Keratinocyte (primary cell): ENCODE data around the gene ANGPTL2. TPM values are rescaled to one million over a fixed set of nuclear protein-coding genes. Genes with fewer than 3 reads are reported as not detected.

Source experiments
- DNase-seq: peaks from one replicate; pipeline ENCODE4 v3.0.0-alpha.2; 2011; ENCODE audit warnings: low read depth, missing footprints, low spot score
- FAIRE-seq: peaks from 2 replicates; lab custom pipeline; 2011; peaks lifted over from hg19 to GRCh38; lab: Jason Lieb, UNC
- H2AFZ ChIP-seq: 2 replicates; pipeline ENCODE4 v1.6.0; 2012; ENCODE audit warnings: low read length, control low read depth, inconsistent platforms; ENCODE audit not compliant: control insufficient read depth
- H3K27ac ChIP-seq: 2 replicates; pipeline ENCODE4 v1.5.1; 2011; ENCODE audit warnings: low read length; ENCODE audit not compliant: control insufficient read depth, insufficient read depth
- H3K27me3 ChIP-seq: 3 replicates; pipeline ENCODE4 v1.6.0; 2011; ENCODE audit warnings: low read length; ENCODE audit not compliant: control insufficient read depth, insufficient read depth; ENCODE audit errors: extremely low read depth
- H3K36me3 ChIP-seq, 2 experiments: 2 replicates in 1 of 2; 3 replicates in 1 of 2; pipeline ENCODE4 v1.5.1; 2011; ENCODE audit warnings: low read length in 2 of 2, mild to moderate bottlenecking in 1 of 2; ENCODE audit not compliant: control insufficient read depth in 2 of 2, insufficient read depth in 2 of 2; ENCODE audit errors: extremely low read depth in 1 of 2
- H3K4me1 ChIP-seq: 3 replicates; pipeline ENCODE4 v1.5.1; 2011; ENCODE audit warnings: low read length; ENCODE audit not compliant: control insufficient read depth, insufficient read depth; ENCODE audit errors: extremely low read depth
- H3K4me2 ChIP-seq: 3 replicates; pipeline ENCODE4 v1.6.0; 2011; ENCODE audit warnings: low read depth, low read length; ENCODE audit not compliant: control insufficient read depth, insufficient read depth; ENCODE audit errors: extremely low read depth
- H3K4me3 ChIP-seq, 3 experiments: fragments of 200-600 bp in 1 of 3; sonication (generic) in 1 of 3; 2 replicates in 2 of 3; 3 replicates in 1 of 3; pipeline ENCODE4 v1.5.1; 2011 to 2016; ENCODE audit warnings: low read length in 3 of 3, mild to moderate bottlenecking in 3 of 3, control low read depth in 2 of 3, inconsistent platforms in 1 of 3, low read depth in 1 of 3, mixed read lengths in 1 of 3, mixed run types in 1 of 3, moderate library complexity in 1 of 3; ENCODE audit not compliant: control insufficient read depth in 2 of 3, insufficient read depth in 2 of 3; ENCODE audit errors: extremely low read depth in 1 of 3
- H3K79me2 ChIP-seq: 2 replicates; pipeline ENCODE4 v1.6.0; 2012; ENCODE audit warnings: low read length; ENCODE audit not compliant: control insufficient read depth, insufficient read depth
- H3K9ac ChIP-seq: 3 replicates; pipeline ENCODE4 v1.6.0; 2011; ENCODE audit warnings: low read length; ENCODE audit not compliant: control insufficient read depth, insufficient read depth; ENCODE audit errors: extremely low read depth
- H3K9me1 ChIP-seq: 3 replicates; pipeline ENCODE4 v1.6.0; 2011; ENCODE audit warnings: low read length; ENCODE audit not compliant: control insufficient read depth, insufficient read depth; ENCODE audit errors: extremely low read depth
- H3K9me3 ChIP-seq: 2 replicates; pipeline ENCODE4 v1.5.1; 2012; ENCODE audit warnings: low read depth, low read length; ENCODE audit not compliant: control insufficient read depth
- H4K20me1 ChIP-seq: 3 replicates; pipeline ENCODE4 v1.6.0; 2011; ENCODE audit warnings: low read length; ENCODE audit not compliant: control insufficient read depth, insufficient read depth; ENCODE audit errors: extremely low read depth
- EZH2 ChIP-seq: IDR thresholded peaks from one replicate; pipeline ENCODE4 v1.6.1; 2012; ENCODE audit warnings: inconsistent platforms, mild to moderate bottlenecking, low read length, moderate library complexity
- dilution Hi-C: fragments of 300-500 bp; cut with MboI; formaldehyde crosslinking; loops from one replicate; pipeline ENCODE4 v1.7.0; 2020; ENCODE audit warnings: low sequenced_read_pairs; ENCODE audit not compliant: extremely low pct_ligation_motif_present
- polyA plus RNA-seq, 5 experiments: library from polyadenylated mRNA; depleted of rRNA in 3 of 5; stranded (reverse) in 3 of 5; stranded (forward) in 1 of 5; unstranded in 1 of 5; fragments of >200 nt; gene quantifications; 1 replicate in 1 of 5; 2 replicates in 3 of 5; 3 replicates in 1 of 5; pipeline versions ENCODE4 v1.2.1 to v1.2.3, GENCODE V29; 2011 to 2012; ENCODE audit warnings: missing spikeins in 2 of 5, low read depth in 1 of 5, low replicate concordance in 1 of 5
- TF ChIP-seq, protein P1 (sequence below), 3 experiments: IDR thresholded peaks in 1 of 3; conservative IDR thresholded peaks in 1 of 3; optimal IDR thresholded peaks in 1 of 3; 2 replicates in 2 of 3; 3 replicates in 1 of 3; pipeline versions ENCODE3 to v1.5.1; 2011; ENCODE audit warnings: low read length in 3 of 3, mild to moderate bottlenecking in 3 of 3, moderate library complexity in 2 of 3, control low read depth in 1 of 3, inconsistent platforms in 1 of 3; ENCODE audit not compliant: insufficient read depth in 2 of 3; ENCODE audit errors: extremely low read depth in 1 of 3

Gene ANGPTL2
- polyA plus RNA-seq, 1 donor (not counting 4 experiments of a cell fraction or from before 2014, with no cell fraction given), result 0.18 TPM

- Histone ChIP-seq H2AFZ (no peak overlapping the region), H3K27me3 (no peaks in the 10 kb centered on the region), H3K4me2 (no peak overlapping the region), H3K36me3 (no peaks in the 10 kb centered on the region), H3K79me2 (no peaks in the 10 kb centered on the region), H3K9ac (no peak overlapping the region), H3K9me1 (no peaks in the 10 kb centered on the region), H3K9me3 (no peaks in the 10 kb centered on the region), H4K20me1 (no peaks in the 10 kb centered on the region), H3K4me3 (no peak overlapping the region), H3K4me1 (peaks cover 21% of the 10 kb centered on the region), H3K27ac (no peak overlapping the region)
- TF ChIP-seq EZH2, result no peak
- TF ChIP-seq, protein P1, sequence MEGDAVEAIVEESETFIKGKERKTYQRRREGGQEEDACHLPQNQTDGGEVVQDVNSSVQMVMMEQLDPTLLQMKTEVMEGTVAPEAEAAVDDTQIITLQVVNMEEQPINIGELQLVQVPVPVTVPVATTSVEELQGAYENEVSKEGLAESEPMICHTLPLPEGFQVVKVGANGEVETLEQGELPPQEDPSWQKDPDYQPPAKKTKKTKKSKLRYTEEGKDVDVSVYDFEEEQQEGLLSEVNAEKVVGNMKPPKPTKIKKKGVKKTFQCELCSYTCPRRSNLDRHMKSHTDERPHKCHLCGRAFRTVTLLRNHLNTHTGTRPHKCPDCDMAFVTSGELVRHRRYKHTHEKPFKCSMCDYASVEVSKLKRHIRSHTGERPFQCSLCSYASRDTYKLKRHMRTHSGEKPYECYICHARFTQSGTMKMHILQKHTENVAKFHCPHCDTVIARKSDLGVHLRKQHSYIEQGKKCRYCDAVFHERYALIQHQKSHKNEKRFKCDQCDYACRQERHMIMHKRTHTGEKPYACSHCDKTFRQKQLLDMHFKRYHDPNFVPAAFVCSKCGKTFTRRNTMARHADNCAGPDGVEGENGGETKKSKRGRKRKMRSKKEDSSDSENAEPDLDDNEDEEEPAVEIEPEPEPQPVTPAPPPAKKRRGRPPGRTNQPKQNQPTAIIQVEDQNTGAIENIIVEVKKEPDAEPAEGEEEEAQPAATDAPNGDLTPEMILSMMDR (optimal IDR thresholded peaks at IDR 0.05 in 1 of 3, IDR thresholded peaks at IDR 0.05 in 1 of 3, conservative IDR thresholded peaks at IDR 0.05 in 1 of 3; ENCODE audit: extremely low read depth in 1 of 3, insufficient read depth in 2 of 3, low read length in 3 of 3), result no peak
- dilution Hi-C loops, result no loop called here
- DNase-seq (no peak), FAIRE-seq (no peak)
Observed at GRCh38 chr9:127158786-127159324, 36.4 kb upstream of the ANGPTL2 start.

- dilution Hi-C loops, result no loop called here
- FAIRE-seq (no peak), DNase-seq (no peak)
- Histone ChIP-seq H3K79me2 (no peaks in the 10 kb centered on the region), H3K9me1 (no peaks in the 10 kb centered on the region), H3K27ac (no peak overlapping the region), H3K9ac (no peak overlapping the region), H3K4me3 (no peak overlapping the region), H3K9me3 (no peaks in the 10 kb centered on the region), H3K27me3 (no peaks in the 10 kb centered on the region), H3K4me2 (no peak overlapping the region), H2AFZ (no peak overlapping the region), H3K36me3 (no peaks in the 10 kb centered on the region), H3K4me1 (no peaks in the 10 kb centered on the region), H4K20me1 (no peaks in the 10 kb centered on the region)
- no peak for TF ChIP-seq EZH2
- TF ChIP-seq, protein P1 (optimal IDR thresholded peaks at IDR 0.05 in 1 of 3, IDR thresholded peaks at IDR 0.05 in 1 of 3, conservative IDR thresholded peaks at IDR 0.05 in 1 of 3; ENCODE audit: extremely low read depth in 1 of 3, insufficient read depth in 2 of 3, low read length in 3 of 3), result no peak
Observed at GRCh38 chr9:127155314-127155960, 33.0 kb upstream of the ANGPTL2 start.
